Right lobe of liver (tissue), 6 donors: Measurements from ENCODE around the gene GBE1. TPM values are rescaled to one million over a fixed set of nuclear protein-coding genes. Genes with fewer than 3 reads are reported as not detected.

Experiments
- ATAC-seq, 4 donors: fragments of 200-7000 bp; cut with Tn5 transposase; one replicate each; pipeline ENCODE4 v1.9.1; 2020; ENCODE audit warnings: mild to moderate bottlenecking in 4 of 4, moderate library complexity in 4 of 4
- DNase-seq, 3 donors: peaks; one replicate each; pipeline ENCODE4 v3.0.0-alpha.2; 2020
- H3K27ac ChIP-seq, 3 donors: fragments of 200-600 bp; one replicate each; pipeline ENCODE4 v1.8.0; 2022
- H3K27me3 ChIP-seq, 2 donors: fragments of 200-600 bp; one replicate each; pipeline ENCODE4 v1.8.0; 2022
- H3K36me3 ChIP-seq, 4 donors: fragments of 200-600 bp; sonication (generic) in 1 of 4; one replicate each; pipeline versions ENCODE4 v1.5.1 to v1.8.0; 2017 to 2022; ENCODE audit warnings: control low read depth in 1 of 4
- H3K4me1 ChIP-seq, 4 donors: fragments of 200-600 bp; sonication (generic) in 1 of 4; one replicate each; pipeline versions ENCODE4 v1.5.1 to v1.8.0; 2017 to 2022; ENCODE audit warnings: control low read depth in 1 of 4
- H3K4me3 ChIP-seq, 3 donors: fragments of 200-600 bp; one replicate each; pipeline ENCODE4 v1.8.0; 2022
- H3K9me3 ChIP-seq, 4 donors: fragments of 200-600 bp; sonication (generic) in 1 of 4; one replicate each; pipeline versions ENCODE4 v1.5.1 to v1.8.0; 2017 to 2022; ENCODE audit warnings: control low read depth in 1 of 4
- POLR2A ChIP-seq: fragments of 450-650 bp; IDR thresholded peaks from one replicate; pipeline ENCODE4 v1.6.1; 2017; ENCODE audit warnings: antibody characterized with exemption, mild to moderate bottlenecking
- whole genome bisulfite sequencing: methylation state at CpG from one replicate; pipeline ENCODE4 v1.1.6; 2018; ENCODE audit warnings: low coverage, low lambda C conversion rate; ENCODE audit not compliant: insufficient coverage; ENCODE audit errors: missing lambda C conversion rate; 5-methylcytosine and 5-hydroxymethylcytosine counted together
- intact Hi-C, 2 donors: fragments of 100-400 bp; cut with DNase I; formaldehyde crosslinking; loops; one replicate each; pipeline versions ENCODE4 v1.11.2 to v1.14.1; 2022
- total RNA-seq, 6 experiments: library from RNA; depleted of rRNA in 2 of 6; stranded (reverse); fragments of >200 nt in 2 of 6; fragmentation: NEBNext Ultra II Directional in 3 of 6; extraction: Animal tissue kit (Norgen Biotek cat#: 25700) in 3 of 6; gene quantifications; one replicate each; pipeline versions ENCODE4 v1.1.0 to v1.2.4, GENCODE V29; 2016 to 2023
- TF ChIP-seq, protein P1 (sequence below), 4 donors: fragments of 200-600 bp in 3 of 4; fragments of 450-650 bp in 1 of 4; IDR thresholded peaks; one replicate each; pipeline versions ENCODE4 v1.5.1 to v1.8.0; 2016 to 2022; ENCODE audit warnings: antibody characterized with exemption in 4 of 4, mild to moderate bottlenecking in 2 of 4
- donor health status: DM: no; HTN: yes; CAD: no.
- donor health status: DM: no; HTN: no; CAD: no.
- donor health status: DM: no; HTN: no; CAD: no.
- donor health status: DM: no; HTN: yes; CAD: no.
- donor health status: DM: no; HTN: yes; CAD: no.

Gene GBE1
- total RNA-seq, 6 experiments from 2014 or later, result 27.3 to 66.0 (median 57.3) TPM

DNA sequence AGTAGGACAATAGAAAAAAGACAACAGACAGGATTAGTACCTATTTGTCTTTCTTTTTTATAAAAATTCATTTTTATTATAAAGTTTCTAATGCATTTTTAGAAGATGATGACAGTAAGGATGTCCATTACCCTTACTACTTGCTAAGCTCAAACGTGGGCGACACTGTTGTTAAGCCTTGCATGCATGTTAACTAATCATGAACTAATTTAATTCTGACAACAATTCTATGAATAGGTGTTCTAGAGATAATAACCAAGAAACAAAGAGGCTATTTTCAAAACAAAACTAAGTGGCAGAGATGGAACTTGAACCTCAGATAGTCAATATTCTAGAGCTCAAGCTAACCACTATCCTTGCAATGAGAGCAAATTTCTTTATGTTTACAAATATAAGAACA is 247.9 kb downstream of the GBE1 start:
- H3K4me3 ChIP-seq, result no peak overlapping the region
- intact Hi-C loops, result no loop called here
- no peaks in the 10 kb centered on the region for H3K27me3 ChIP-seq
- no peak overlapping the region for H3K27ac ChIP-seq
- TF ChIP-seq POLR2A, result no peak
- TF ChIP-seq, protein P1, sequence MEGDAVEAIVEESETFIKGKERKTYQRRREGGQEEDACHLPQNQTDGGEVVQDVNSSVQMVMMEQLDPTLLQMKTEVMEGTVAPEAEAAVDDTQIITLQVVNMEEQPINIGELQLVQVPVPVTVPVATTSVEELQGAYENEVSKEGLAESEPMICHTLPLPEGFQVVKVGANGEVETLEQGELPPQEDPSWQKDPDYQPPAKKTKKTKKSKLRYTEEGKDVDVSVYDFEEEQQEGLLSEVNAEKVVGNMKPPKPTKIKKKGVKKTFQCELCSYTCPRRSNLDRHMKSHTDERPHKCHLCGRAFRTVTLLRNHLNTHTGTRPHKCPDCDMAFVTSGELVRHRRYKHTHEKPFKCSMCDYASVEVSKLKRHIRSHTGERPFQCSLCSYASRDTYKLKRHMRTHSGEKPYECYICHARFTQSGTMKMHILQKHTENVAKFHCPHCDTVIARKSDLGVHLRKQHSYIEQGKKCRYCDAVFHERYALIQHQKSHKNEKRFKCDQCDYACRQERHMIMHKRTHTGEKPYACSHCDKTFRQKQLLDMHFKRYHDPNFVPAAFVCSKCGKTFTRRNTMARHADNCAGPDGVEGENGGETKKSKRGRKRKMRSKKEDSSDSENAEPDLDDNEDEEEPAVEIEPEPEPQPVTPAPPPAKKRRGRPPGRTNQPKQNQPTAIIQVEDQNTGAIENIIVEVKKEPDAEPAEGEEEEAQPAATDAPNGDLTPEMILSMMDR (IDR thresholded peaks at IDR 0.05), result no peak
- H3K4me1 ChIP-seq, result no peaks in the 10 kb centered on the region
- H3K36me3 ChIP-seq, result no peaks in the 10 kb centered on the region
- ATAC-seq (no peak), DNase-seq (no peak)
- no peaks in the 10 kb centered on the region for H3K9me3 ChIP-seq
- 90% methylated on average over 2 of the region's 2 CpGs for WGBS

DNA sequence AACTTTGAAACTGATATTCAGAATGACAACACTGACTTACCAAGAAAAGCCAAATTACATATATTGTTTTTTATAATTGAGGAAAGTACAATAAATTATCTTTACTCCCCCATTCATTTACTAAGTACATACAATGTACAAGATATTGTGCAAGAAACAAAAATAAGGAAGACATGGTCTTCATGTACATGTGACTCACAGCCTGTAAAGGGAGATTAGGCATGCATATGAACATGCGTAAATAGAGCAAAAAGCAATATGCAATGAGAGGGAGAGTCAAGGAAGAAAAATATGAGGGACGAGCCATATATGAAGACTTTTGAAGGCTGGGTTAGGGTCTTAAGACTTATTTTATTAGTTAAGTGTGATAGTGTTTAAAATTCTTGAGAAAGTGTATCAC is 258.4 kb downstream of the GBE1 start:
- DNase-seq, result no peak
- H3K36me3 ChIP-seq, result no peaks in the 10 kb centered on the region
- no peak overlapping the region for H3K4me3 ChIP-seq
- 85% methylated on average over 2 of the region's 2 CpGs for WGBS
- no peak for ATAC-seq
- TF ChIP-seq POLR2A, result no peak
- TF ChIP-seq, protein P1 (IDR thresholded peaks at IDR 0.05), result no peak
- intact Hi-C loops, result no loop called here
- no peaks in the 10 kb centered on the region for H3K9me3 ChIP-seq
- no peaks in the 10 kb centered on the region for H3K4me1 ChIP-seq
- no peaks in the 10 kb centered on the region for H3K27me3 ChIP-seq
- H3K27ac ChIP-seq, result no peak overlapping the region

- Histone ChIP-seq H3K36me3 (no peaks in the 10 kb centered on the region), H3K4me1 (no peaks in the 10 kb centered on the region), H3K27ac (no peak overlapping the region), H3K9me3 (no peaks in the 10 kb centered on the region), H3K4me3 (no peak overlapping the region), H3K27me3 (no peaks in the 10 kb centered on the region)
- 92% methylated on average over 1 of the region's 1 CpG for WGBS
- no peak for DNase-seq
- no peak for ATAC-seq
- intact Hi-C loops, result no loop called here
- TF ChIP-seq POLR2A, result no peak
- TF ChIP-seq, protein P1 (IDR thresholded peaks at IDR 0.05), result no peak
Observed at GRCh38 chr3:81502236-81502635, 259.2 kb downstream of the GBE1 start.

DNA sequence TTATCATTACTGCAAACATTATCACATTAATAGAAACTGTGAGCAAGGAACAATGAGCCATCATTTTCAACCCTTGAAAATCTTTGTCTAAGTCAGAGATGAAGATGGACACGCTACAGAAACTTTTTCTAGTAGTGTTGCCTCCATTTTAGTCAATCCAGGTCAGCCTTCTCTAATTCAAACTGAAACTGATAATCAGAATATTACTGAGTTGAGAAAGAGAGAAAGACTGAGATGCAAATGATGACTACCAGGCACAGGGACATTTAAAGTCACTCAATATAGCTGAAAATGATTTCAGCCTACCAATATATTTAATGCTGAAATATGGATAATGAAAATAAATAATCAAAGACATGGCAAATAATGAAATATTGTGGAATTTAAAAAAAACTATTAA is 261.4 kb downstream of the GBE1 start:
- TF ChIP-seq, protein P1 (IDR thresholded peaks at IDR 0.05), result no peak
- TF ChIP-seq POLR2A, result no peak
- ATAC-seq (no peak), DNase-seq (no peak)
- no peaks in the 10 kb centered on the region for H3K9me3 ChIP-seq
- no peak overlapping the region for H3K4me3 ChIP-seq
- H3K27ac ChIP-seq, result no peak overlapping the region
- H3K36me3 ChIP-seq, result no peaks in the 10 kb centered on the region
- no peaks in the 10 kb centered on the region for H3K27me3 ChIP-seq
- no peaks in the 10 kb centered on the region for H3K4me1 ChIP-seq
- intact Hi-C loops, result no loop called here
- 92% methylated on average over 1 of the region's 1 CpG for WGBS
